ENCODE data around the gene OR51V1.
"Not testable (repeated sequence)": the region's sequence is repeated elsewhere in the genome, so short reads cannot be mapped to it uniquely, and the experiment has no call there.

Gene OR51V1

GRCh38 chr11:5200582-5200981 lies at the start of gene OR51V1:
OR51V1 (minus strand) TSS chr11:5200682; CDS start chr11:5200682, 0 bp downstream.
- no peak for DNase-seq

- DNase-seq = not testable (repeated sequence)
These were observed 49.4 kb upstream of the OR51V1 start, which contains the start of gene HBG1 for GRCh38 chr11:5249807-5250396. HBG1 (minus strand) TSS chr11:5249857; CDS start chr11:5249804, 53 bp downstream.

- DNase-seq = not testable (repeated sequence)
These were observed 48.0 kb upstream of the OR51V1 start for GRCh38 chr11:5248498-5248897.

- DNase-seq = no peak
These were observed 47.1 kb upstream of the OR51V1 start for GRCh38 chr11:5247472-5248192.

GRCh38 chr11:5246772-5247471 lies 46.4 kb upstream of the OR51V1 start:
- DNase-seq = no peak

- no peak for DNase-seq
These were observed 44.7 kb upstream of the OR51V1 start for GRCh38 chr11:5245155-5245554.

- DNase-seq = no peak
These were observed 43.3 kb upstream of the OR51V1 start for GRCh38 chr11:5243816-5244180.

- DNase-seq = no peak
These were observed 42.7 kb upstream of the OR51V1 start for GRCh38 chr11:5242933-5243815.

GRCh38 chr11:5242208-5242607 lies 41.7 kb upstream of the OR51V1 start:
- DNase-seq = no peak

GRCh38 chr11:5241458-5241857 lies 41.0 kb upstream of the OR51V1 start:
- DNase-seq = no peak

GRCh38 chr11:5240458-5240857 lies 40.0 kb upstream of the OR51V1 start:
- no peak for DNase-seq

GRCh38 chr11:5240056-5240455 lies 39.6 kb upstream of the OR51V1 start:
- no peak for DNase-seq

- no peak for DNase-seq
These were observed 38.6 kb upstream of the OR51V1 start for GRCh38 chr11:5239046-5239445.

GRCh38 chr11:5238486-5238885 lies 38.0 kb upstream of the OR51V1 start:
- DNase-seq = no peak

GRCh38 chr11:5237420-5237819 lies 36.9 kb upstream of the OR51V1 start:
- no peak for DNase-seq

- no peak for DNase-seq
These were observed 35.0 kb upstream of the OR51V1 start for GRCh38 chr11:5235364-5236095.

GRCh38 chr11:5234381-5234834 lies 33.9 kb upstream of the OR51V1 start, which contains the start of gene HBD:
HBD (minus strand) TSS chr11:5234483; CDS start chr11:5234433, 50 bp downstream.
- DNase-seq = no peak

GRCh38 chr11:5233307-5233706 lies 32.8 kb upstream of the OR51V1 start:
- DNase-seq = no peak

- DNase-seq = no peak
These were observed 32.3 kb upstream of the OR51V1 start for GRCh38 chr11:5232821-5233220.

- no peak for DNase-seq
These were observed 31.7 kb upstream of the OR51V1 start for GRCh38 chr11:5232176-5232575.

- DNase-seq = no peak
These were observed 30.6 kb upstream of the OR51V1 start for GRCh38 chr11:5231111-5231510.

- no peak for DNase-seq
These were observed 29.8 kb upstream of the OR51V1 start for GRCh38 chr11:5230266-5230665.
